Stimulated activated CD4-positive, alpha-beta T cell treated with anti-CD3 and anti-CD28 coated beads, Interleukin-4, amount 100 ng/mL, for 24 hours (primary cell): ENCODE measurements around the gene TRABD2A.

ENCODE experiments used
- DNase-seq: peaks from one replicate; pipeline ENCODE4 v3.0.0-alpha.2; 2020

Gene TRABD2A

DNA sequence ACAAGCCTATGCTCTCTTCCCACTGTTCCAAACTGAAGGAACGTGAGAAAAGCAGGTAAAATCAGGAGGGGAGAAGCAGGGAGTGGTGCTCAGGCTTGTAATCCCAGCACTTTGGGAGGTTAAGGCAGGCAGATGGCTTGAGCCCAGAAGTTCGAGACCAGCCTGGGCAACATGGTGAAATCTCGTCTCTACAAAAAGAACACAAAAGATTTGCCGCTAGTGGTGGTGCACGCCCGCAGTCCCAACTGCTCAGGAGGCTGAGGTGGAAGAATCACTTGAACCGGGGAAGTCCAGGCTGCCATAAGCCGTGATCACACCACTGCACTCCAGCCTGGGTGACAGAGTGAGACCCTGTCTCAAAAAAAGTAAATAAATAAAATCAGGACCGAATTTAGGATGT is 23.3 kb upstream of the TRABD2A start:
- no peak for DNase-seq

DNA sequence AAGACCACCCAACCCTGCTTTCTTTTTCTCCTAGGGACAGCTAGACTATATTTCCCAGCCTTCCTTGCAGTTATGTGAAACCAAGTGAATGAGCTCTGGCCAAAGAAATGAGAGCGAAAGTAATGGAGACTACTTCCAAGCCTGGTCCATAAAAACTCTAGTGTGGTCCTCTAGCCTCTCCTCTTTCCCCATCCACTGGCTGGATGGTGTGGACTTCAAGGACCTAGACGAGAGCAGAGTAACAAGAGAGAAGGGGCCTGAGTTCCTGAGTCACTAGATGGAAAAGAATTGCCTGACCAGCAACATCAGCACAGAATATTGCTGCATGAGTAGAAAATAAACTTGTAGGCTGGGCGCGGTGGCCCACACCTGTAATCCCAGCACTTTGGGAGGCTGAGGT is 21.6 kb upstream of the TRABD2A start:
- no peak for DNase-seq

DNA sequence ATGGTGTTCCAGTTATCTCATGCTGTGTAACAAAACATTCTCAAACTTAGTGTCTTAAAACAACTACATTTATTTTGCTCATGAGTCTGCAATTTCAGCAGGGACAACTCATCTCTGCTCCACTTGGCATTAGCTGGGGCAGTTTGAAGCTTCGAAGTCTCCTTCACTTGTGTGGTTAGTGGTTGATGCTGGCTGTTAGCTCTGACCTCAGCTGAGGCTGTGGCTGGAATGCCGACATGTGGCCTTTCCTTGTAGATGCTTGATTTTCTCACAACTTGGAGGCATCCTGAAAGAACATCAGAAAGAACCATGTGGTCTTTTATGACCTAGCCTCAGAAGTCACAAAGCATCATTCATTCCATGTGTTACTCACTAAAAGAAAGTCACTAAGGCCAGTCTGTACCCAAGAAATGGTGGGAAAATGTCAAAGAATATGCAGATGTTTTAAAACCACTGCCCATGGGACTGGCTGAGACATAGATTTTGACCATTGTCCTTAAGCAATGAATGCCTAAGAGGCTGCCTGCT is 20.8 kb upstream of the TRABD2A start:
- DNase-seq, result no peak

DNA sequence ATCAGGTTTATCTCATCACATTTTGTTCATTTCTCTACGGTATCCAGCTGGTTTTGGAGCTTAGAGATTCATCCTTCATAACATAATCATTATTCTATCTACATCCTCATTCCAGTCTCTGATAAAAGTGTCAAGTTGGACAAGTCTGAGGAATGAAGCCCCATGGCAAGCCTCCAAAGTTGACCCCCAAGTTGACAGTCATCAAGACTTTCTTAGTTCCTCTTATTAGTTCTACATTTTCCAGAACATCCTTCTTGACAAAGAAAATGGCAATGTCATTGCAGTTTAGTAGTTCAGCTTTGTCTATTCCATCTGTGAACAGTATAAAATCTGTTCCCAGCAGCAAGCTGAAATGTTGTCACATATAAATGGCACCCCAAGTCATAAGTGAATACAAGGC is 20.1 kb upstream of the TRABD2A start:
- DNase-seq, result no peak

DNA sequence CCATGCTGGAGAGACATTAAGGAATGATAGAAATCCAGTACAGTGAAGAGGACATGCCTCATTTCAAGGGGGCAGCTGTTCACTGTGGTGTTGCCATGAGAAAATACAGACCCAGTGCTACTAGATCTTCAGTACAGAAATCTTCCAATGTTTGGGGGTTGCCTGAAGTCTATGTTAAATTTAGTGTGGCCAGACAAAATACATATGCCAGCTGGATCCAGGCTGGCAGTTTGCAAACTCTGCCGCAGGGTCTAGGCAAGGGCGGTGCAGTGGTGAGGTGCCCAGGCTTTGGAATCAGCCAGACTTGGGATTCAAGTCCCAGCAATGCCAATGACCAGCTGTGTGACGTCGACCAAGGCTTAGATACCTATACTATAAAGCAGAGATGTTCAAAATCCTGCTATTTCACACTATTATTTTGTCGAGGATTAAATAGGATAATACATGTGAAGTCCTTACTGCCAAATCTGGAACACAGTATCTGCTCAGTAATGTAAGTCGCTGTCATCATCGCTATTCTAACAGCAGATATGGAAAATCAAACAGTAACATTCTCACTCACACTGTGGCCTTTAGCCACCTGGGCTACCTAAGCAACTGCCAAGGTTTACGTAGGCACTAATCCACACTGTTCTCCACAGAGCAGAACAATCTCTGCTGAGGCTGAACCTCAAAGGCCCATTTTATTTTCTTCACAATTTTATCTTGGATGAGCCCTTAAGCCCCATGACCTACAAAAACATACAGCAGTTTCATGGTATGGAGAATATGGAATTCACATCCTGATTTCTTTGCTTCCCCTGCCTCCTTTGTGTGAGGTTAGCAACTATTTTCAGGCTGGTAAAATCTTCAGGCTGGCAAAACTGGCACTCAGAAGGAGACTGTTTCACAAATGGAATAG is 18.7 kb upstream of the TRABD2A start:
- no peak for DNase-seq

DNA sequence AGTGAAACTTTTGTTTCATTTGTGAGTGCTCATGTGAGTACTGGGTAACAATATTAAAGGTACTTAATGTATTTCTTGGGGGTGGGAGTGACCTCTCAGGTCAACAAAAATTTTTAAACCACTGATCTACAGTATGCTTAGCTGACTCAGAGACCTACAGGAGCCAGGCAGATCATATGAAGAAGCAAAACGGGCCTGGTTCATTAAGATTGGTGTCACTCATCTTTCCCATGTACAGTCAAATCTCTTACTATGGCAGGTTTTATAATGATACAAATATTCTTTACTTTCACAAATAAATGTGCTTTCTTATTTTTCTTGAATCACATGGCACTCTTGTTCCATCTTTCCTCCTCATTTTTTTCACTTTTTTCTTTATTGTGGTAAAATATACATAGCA is 16.9 kb upstream of the TRABD2A start:
- DNase-seq, result no peak

DNA sequence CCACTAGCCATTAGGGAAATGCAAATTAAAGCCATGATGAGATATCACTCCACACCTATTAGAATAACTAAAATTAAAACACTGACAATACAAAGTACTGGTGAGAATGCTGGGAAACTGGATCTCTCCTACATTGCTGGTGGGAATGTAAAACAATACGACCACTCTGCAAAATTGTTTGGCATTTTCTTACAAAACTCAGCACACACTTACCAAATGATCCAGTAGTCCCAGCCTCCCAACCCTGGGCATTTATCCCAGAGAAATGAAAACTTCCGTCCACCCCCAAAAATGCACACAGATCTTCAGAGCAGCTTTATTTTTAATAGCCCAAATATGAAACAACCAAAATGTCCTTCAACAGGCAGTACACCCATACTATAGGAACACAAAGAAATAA is 15.7 kb upstream of the TRABD2A start:
- no peak for DNase-seq

DNA sequence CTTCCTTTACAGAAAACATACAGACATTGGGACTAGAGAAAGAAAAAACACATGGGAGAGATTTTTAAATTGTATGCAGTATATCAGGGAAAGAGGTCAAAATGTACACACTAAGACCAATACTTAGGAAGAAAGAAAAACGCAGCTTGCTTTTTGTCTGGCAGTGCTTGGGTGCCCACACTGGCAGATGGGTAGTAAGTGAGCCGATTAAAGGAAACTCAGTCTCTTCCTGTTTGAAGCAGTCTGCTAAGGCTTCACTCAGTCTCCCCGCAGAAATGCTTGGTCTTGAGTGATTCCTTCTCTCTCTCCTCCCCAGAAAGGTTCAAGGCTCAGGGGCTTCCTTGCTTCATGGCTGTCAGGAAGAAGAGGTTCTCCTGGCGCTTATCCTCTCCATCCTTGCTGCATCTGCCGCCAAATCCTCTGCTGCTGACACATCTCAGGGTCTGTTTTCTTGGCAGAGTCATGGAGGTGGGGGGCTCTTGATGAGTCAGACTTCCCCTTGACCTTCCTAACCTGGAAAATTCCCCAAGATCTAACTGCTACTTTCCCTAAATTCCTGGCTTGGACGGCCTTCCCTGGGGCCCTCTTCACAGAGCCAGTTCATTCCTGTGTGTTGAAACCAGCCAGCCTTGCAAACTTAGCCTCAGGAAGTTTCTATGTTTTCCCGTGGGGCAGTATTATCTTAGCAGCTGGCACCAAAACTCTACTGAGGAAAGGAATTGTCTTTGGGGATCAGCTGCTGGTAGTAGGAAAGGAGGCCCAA is 14.1 kb upstream of the TRABD2A start:
- DNase-seq, result no peak

DNA sequence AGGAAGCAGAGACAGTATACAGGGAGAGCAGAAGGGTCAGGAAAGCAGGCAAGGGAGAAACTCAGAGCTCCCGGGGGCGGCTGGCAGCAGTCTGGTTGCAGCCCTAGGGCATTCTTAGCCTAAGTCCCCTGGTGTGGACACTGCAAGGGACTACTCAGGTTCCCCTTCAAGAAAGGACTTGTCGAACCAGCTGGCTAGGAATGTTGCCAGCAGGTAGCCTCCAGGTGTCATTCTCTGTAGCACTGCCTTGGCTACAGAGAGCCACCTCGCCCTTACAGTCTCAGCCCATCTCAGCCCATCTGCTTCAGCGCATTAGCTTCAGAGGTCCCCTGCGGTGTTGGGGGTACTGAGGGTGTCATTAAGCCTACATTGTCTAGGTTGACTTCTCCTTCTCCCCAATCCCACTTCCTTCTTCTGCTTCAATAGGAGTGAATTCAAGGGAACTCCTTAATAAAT is 13.3 kb upstream of the TRABD2A start:
- no peak for DNase-seq

DNA sequence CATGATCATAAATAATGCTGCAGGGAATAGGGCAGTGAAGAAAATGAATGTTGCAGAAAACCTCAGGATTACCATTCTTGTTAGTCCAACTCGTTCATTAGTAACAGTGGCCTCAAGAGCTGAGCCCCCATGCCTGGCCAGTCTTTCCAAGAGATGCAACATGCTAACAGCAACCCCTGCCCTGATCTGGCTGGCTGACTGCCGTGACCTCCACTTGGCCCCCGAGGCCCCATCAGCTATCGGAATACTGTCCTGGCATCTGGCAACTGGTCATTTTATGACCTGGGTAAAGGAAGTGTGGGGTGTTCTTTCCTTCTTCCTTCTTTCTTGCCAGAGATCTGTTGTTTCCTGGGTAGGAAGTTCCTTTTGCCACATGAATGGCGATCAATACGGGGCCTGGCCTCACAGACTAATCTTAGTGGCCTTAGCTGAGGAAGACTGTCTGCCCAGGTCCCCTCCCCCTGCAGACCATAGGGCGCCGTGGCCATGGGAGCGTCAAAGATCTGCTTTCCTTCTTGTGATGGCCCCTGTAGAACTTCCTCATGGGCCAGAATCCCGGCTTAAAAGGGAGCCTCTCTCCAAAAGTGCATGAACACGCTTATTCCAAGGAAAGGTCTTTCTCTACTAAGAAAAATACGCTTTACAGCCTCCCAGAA is 10.6 kb upstream of the TRABD2A start:
- no peak for DNase-seq

DNA sequence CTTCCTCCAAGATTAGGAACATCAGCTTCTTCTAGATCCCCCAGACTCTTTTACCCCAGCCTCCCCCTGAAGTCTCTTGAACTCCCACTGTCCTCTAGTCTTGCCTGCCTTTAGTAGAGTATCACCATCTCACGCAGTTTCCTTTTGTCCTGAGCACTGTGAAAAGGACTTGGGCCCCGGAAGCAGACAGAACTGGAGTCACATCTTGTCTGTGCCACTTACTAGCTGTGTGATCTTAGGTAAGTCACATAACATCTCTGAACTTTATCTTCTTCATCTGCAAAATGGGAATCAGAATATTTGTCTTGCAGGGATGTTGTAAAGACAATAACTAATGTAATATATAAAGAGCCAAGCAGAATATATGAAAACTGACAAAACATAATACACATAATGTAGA is 8.4 kb upstream of the TRABD2A start:
- no peak for DNase-seq

DNA sequence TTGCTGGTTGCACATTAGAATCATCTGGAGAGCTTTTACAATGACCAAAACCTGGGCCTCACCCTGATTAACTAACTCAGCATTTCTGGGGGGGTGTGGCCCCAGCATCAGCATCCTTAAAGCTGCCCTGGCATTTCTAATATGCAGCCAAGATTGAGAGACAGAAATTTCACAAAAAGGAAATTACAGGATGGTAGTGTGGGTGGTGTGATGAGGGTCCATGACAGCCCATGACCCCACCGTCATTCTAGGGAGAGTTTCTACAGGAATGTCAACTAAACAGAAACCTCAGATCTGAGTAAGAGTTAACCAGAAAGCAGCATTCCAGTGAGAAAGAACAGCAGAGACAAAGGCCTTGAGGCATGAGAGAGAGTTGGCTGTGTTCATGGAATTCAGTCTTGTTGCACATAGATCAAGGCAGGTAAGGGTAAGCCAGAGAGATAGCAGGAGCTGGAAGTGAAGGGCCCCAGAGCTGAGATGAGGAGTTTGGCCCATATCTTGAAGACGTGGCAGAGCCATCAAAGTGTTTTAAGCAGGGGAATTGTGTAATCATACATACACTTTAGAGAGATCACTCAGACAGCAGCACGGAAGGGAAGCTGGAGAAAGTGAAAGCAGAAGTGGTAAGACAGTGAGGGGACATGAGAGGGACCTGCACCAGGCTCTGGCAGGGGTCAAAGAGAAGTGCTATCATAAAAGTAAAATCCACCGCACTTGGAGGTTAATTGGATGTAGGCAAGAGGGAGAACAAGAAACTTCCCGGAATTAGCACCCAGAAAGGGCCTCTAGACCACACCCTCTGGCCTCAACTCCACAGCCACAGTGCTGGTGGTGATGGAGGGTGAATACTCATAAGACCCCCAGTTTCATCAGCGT is 7.8 kb upstream of the TRABD2A start:
- DNase-seq, result peak; percentile 49

DNA sequence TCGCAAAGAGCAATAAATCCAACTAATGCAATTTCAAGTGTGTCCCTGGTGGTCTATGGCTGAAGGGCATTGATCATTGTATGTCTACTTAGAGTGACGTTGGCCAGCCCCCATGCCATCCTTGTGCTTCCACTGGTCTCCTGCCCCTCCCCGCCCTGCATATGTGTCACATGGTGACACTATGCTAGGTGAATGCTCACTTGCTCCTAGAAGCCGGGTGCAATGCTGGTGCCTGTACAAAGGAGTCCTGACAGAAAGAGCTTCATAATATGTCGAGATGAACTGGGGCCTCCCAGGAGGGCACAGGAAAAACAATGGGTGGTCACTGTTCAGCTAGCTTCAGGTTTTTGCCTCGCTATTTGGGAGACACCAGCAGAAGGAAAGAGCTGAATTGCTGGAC is 5.9 kb upstream of the TRABD2A start:
- DNase-seq, result no peak

DNA sequence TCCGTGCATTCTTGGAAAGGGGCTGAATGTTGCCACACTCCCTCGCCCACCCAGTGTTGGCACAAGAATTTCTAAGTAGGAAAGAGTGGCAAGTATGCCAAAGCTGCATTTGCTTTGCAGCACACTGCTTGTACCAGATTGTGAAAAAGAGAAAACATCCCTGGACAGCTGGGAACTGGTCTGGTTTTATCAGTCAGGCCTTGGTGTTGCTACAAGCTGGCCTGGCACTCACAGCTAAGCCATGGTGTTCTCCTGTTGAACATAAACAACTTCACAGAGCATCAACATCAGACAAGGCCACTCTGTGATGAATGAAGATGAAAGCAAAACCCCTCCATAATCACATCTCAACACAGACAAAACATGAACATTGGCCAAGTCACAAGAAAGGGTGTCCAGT is 4.2 kb upstream of the TRABD2A start:
- DNase-seq, result no peak

DNA sequence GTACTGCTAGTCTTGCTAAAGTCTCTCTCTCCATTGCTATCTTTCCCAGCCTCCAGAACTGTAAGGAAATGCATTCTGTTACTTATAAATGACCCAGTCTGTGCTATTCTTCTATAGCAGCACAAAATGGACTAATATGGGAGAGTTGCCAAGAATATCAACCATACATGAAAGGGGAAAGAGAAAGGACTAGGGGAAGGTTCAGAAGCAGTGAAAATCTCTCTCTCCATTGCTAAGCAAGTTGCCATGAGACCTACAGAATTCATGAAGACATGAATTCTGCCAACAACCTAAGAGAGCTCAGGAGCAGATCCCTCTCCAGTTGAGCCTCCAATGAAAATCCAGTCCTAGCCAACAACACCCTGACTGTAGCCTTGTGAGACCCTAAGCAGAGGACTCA is 3.6 kb upstream of the TRABD2A start:
- DNase-seq, result no peak

DNA sequence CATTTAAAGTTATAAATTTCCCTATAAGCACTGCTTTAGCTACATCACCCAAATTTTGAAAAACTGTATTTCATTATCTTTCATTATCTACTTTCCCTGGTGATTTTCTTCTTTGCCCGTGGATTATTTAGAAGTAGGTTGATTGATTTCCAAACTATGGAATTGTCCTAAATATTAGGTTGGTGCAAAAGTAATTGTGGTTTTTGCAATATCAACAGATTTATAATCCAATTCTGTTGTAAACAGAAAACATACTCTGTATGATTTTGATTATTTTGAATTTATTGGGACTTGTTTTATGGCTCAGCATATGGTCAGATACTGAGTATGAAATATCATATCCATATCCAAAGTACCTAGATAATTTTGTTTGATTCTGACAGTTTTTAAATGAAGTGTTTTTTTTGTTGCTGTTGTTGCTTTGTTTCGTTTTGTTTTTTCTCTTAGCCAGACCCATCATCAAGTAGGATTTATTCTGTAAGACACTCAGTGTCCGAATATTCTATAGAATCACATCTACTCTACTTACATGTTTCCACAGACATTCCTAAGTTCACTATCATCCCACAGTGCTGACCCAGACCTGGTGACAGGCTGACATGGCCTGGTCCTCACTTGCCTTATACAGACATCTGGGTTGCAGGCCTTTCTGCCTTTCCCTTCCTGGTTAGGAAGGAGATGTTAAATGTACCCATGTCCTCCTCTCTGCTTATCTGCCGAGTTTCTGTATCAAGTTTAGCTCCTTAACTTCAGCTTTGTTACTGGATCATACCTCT is 2.1 kb upstream of the TRABD2A start:
- no peak for DNase-seq

DNA sequence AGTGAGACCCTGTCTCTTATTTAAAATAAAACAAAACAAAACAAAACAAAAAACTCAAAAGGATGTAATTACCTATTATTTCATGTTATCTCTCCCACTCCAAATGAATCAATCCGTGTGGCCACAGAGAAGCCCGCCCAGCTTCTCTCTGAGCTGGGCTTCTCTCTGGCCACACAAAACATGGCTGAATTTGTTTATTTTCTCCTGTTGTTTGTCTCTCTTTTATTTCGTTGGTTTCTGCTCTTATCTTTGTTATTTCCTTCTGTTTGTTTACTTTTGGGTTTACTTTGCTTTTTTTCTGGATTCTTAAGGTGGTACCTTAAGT is 1.5 kb upstream of the TRABD2A start:
- no peak for DNase-seq

DNA sequence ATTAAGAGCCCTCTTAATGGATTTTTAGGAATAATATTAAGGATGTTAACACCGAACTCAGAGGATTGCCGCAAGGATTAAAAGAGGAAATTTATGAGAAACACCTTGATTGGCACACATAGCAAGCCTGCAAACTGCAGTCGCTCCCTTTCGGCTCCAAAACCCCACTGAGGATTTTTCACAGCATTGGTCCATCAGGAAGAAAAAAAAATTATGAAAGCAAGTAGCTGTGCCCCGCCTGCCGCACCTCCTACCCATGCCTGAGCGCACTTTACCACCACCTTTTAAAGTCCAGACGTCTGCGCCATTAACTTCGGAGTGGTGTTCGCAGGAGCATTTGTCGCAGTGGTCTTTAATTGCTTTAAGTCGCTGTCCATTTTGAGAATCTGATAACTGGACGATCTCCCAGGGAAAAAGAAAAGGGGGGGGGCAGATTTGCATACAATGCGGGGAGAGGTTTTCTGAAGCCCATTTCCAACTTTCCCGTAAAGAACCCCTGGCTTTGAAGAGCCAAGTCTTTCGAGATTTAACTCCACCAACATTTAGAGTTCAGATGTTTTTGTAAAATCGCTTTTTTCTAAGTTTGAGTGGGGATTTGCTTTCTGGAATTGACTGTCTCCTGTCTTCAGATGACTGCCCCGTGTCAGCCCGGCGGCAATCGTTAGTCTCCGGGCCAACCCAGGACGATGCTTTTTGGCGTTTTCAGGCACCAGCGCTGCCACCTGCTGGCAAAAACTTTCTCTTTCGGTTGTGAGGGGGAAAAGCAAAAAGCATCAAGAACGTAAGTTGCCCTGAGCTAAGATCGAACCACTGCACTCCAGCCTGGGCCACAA is 913 bp upstream of the TRABD2A start:
- DNase-seq, result peak; percentile 90

DNA sequence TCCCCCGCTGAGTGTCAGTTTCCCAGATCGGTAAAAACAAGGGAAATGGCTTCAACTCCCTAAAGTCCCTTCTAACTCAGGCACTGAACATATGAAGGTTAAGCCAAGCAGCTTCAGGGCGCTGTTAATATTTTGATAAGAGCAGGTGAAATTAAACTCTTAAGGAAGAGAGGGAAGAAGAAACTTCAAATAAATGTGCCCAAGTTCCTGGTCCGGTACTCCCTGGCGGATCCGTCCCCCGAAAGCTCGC is 564 bp downstream of the TRABD2A start:
- no peak for DNase-seq

DNA sequence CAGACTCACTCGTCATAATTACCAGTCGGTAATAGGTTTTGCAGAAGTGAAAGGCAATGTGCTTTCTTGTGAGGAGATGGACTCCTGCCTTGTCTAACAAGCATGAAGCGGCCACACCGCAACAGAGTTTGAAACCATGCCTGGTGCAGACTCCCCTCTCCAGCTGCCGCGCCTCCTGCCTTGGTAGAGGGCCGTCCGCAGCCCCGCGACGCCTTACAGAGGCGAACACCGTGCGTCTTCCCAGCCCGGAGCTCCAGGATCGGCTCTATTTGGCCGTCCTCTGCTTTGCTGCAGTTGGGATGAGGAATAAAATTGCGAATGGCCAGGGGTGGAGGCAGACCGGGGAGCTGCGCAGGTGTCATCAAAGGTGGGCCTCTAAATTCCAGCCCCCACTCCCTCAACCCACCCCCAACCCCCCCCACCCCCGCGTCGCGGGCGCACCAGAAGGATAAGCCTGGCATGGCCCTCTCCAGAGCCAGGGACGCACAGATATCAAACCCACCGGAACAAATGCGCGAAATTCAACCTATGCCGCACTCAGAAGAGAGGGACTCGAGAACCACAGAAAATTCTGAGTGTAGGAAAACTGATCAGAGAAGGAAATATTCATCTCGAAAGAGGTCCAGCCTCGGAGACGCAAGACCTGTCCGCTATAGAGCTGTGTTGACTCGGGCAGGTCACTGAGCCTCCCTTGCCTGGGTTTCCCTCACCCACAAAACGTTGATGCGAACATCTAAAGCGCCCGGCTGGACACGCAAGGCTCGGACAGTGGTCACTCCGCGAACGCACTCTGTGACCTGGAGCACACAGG is 1.1 kb downstream of the TRABD2A start:
- no peak for DNase-seq
